Activated CD8-positive, alpha-beta memory T cell treated with anti-CD3 and anti-CD28 coated beads, Interleukin-2, amount 10 ng/mL, durations not matched to agents 7 days and 5 days (primary cell): Measurements from ENCODE around the gene OCRL. TPM values are rescaled to one million over a fixed set of nuclear protein-coding genes. Genes with fewer than 3 reads are reported as not detected.
A peak's percentile ranks its signal among the peaks of the same experiment; 100 is the strongest.

Experiments used
- ATAC-seq: fragments of 150-1000 bp; cut with Tn5 transposase; one replicate; pipeline ENCODE4 v1.10.0; 2021; ENCODE audit warnings: moderate library complexity
- CTCF ChIA-PET: fragments of 350-600 bp; sonication (Branson Sonifier 250); formaldehyde crosslinking; loops from one replicate; lab custom pipeline; 2021; ENCODE audit warnings: antibody characterized with exemption; lab: Charles Lee
- DNase-seq: peaks from one replicate; pipeline ENCODE4 v3.0.0-alpha.2; 2020
- H3K27ac Mint-ChIP-seq: one replicate; pipeline ENCODE4 v1.8.0; 2021; ENCODE audit warnings: mild to moderate bottlenecking, mixed read lengths
- H3K27me3 Mint-ChIP-seq: one replicate; pipeline ENCODE4 v1.8.0; 2021; ENCODE audit warnings: mixed read lengths
- H3K36me3 Mint-ChIP-seq: one replicate; pipeline ENCODE4 v1.8.0; 2021; ENCODE audit warnings: mild to moderate bottlenecking, mixed read lengths
- H3K4me1 Mint-ChIP-seq: one replicate; pipeline ENCODE4 v1.8.0; 2021; ENCODE audit warnings: mixed read lengths
- H3K4me3 Mint-ChIP-seq: one replicate; pipeline ENCODE4 v1.8.0; 2021; ENCODE audit warnings: mild to moderate bottlenecking, moderate library complexity, mixed read lengths
- H3K9me3 Mint-ChIP-seq: one replicate; pipeline ENCODE4 v1.8.0; 2022; ENCODE audit warnings: low read depth, mixed read lengths
- total RNA-seq, 2 experiments: library from RNA; stranded (reverse); gene quantifications; one replicate each; pipeline ENCODE4 v1.2.3, GENCODE V29; 2021

Gene OCRL
- total RNA-seq, 2 experiments from 2014 or later = 0.63 to 0.91 TPM

- CTCF ChIA-PET = interaction anchor here (1.0 to 2.5 kb wide), 6 partner anchors 27 to 452 kb away, joined by 3 to 18 read pairs (median 5); no protein-coding TSS in a partner anchor
- Mint-ChIP-seq H3K9me3 (no peaks in the 10 kb centered on the region), H3K4me1 (peaks cover 24% of the 10 kb centered on the region), H3K27me3 (no peaks in the 10 kb centered on the region), H3K36me3 (no peaks in the 10 kb centered on the region), H3K4me3 (no peak overlapping the region), H3K27ac (no peak overlapping the region)
- ATAC-seq = no peak
- no peak for DNase-seq
These were observed 68.4 kb downstream of the OCRL start for GRCh38 chrX:129608496-129608895.

GRCh38 chrX:129609395-129609794 is 69.3 kb downstream of the OCRL start:
- Mint-ChIP-seq H3K4me3 (no peak overlapping the region), H3K4me1 (peaks cover 24% of the 10 kb centered on the region), H3K27ac (no peak overlapping the region), H3K36me3 (no peaks in the 10 kb centered on the region), H3K27me3 (no peaks in the 10 kb centered on the region), H3K9me3 (no peaks in the 10 kb centered on the region)
- CTCF ChIA-PET = interaction anchor here (0.7 to 2.5 kb wide), 9 partner anchors 9 to 470 kb away, joined by 3 to 18 read pairs (median 5); no protein-coding TSS in a partner anchor
- no peak for DNase-seq
- no peak for ATAC-seq

GRCh38 chrX:129612396-129612795 is 72.3 kb downstream of the OCRL start:
- Mint-ChIP-seq H3K9me3 (no peaks in the 10 kb centered on the region), H3K27me3 (no peaks in the 10 kb centered on the region), H3K4me3 (no peak overlapping the region), H3K36me3 (no peaks in the 10 kb centered on the region), H3K27ac (no peak overlapping the region), H3K4me1 (peaks cover 7% of the 10 kb centered on the region)
- ATAC-seq (no peak), DNase-seq (no peak)
- CTCF ChIA-PET = no interaction called here

- ATAC-seq (peak; percentile 51), DNase-seq (no peak)
- H3K27ac Mint-ChIP-seq = no peak overlapping the region
- no peaks in the 10 kb centered on the region for H3K9me3 Mint-ChIP-seq
- H3K4me3 Mint-ChIP-seq = no peak overlapping the region
- H3K27me3 Mint-ChIP-seq = no peaks in the 10 kb centered on the region
- H3K4me1 Mint-ChIP-seq = peaks cover 7% of the 10 kb centered on the region
- no peaks in the 10 kb centered on the region for H3K36me3 Mint-ChIP-seq
- CTCF ChIA-PET = interaction anchor here (1.2 kb wide), 1 partner anchor 8 kb away, joined by 3 read pairs; no protein-coding TSS in a partner anchor
These were observed 73.5 kb downstream of the OCRL start for GRCh38 chrX:129613596-129613995.

- H3K4me3 Mint-ChIP-seq = no peak overlapping the region
- H3K27ac Mint-ChIP-seq = no peak overlapping the region
- no peaks in the 10 kb centered on the region for H3K27me3 Mint-ChIP-seq
- H3K4me1 Mint-ChIP-seq = peaks cover 7% of the 10 kb centered on the region
- no peak for DNase-seq
- no peak for ATAC-seq
- H3K36me3 Mint-ChIP-seq = no peaks in the 10 kb centered on the region
- H3K9me3 Mint-ChIP-seq = no peaks in the 10 kb centered on the region
- CTCF ChIA-PET = interaction anchor here (1.4 kb wide), 1 partner anchor 23 kb away, joined by 5 read pairs; no protein-coding TSS in a partner anchor
These were observed 74.6 kb downstream of the OCRL start for GRCh38 chrX:129614481-129615255.

GRCh38 chrX:129617420-129617819 is 77.4 kb downstream of the OCRL start:
- Mint-ChIP-seq H3K27me3 (no peaks in the 10 kb centered on the region), H3K4me1 (peaks cover 7% of the 10 kb centered on the region), H3K27ac (no peak overlapping the region), H3K4me3 (no peak overlapping the region), H3K9me3 (no peaks in the 10 kb centered on the region), H3K36me3 (no peaks in the 10 kb centered on the region)
- DNase-seq = no peak
- CTCF ChIA-PET = interaction anchor here (1.2 to 1.4 kb wide), 2 partner anchors 16 to 309 kb away, joined by 3 read pairs; no protein-coding TSS in a partner anchor
- ATAC-seq = no peak

GRCh38 chrX:129618997-129619396 is 78.9 kb downstream of the OCRL start:
- H3K4me3 Mint-ChIP-seq = no peak overlapping the region
- no peaks in the 10 kb centered on the region for H3K36me3 Mint-ChIP-seq
- no peaks in the 10 kb centered on the region for H3K9me3 Mint-ChIP-seq
- H3K4me1 Mint-ChIP-seq = peaks cover 2% of the 10 kb centered on the region
- DNase-seq (no peak), ATAC-seq (no peak)
- no peaks in the 10 kb centered on the region for H3K27me3 Mint-ChIP-seq
- H3K27ac Mint-ChIP-seq = no peak overlapping the region
- CTCF ChIA-PET = no interaction called here

- ATAC-seq (no peak), DNase-seq (no peak)
- Mint-ChIP-seq H3K4me3 (no peak overlapping the region), H3K27me3 (no peaks in the 10 kb centered on the region), H3K4me1 (peaks cover 2% of the 10 kb centered on the region), H3K27ac (no peak overlapping the region), H3K36me3 (no peaks in the 10 kb centered on the region), H3K9me3 (no peaks in the 10 kb centered on the region)
- CTCF ChIA-PET = no interaction called here
These were observed 82.8 kb downstream of the OCRL start for GRCh38 chrX:129622757-129623301.

GRCh38 chrX:129626026-129626425 is 86.0 kb downstream of the OCRL start:
- no peaks in the 10 kb centered on the region for H3K27me3 Mint-ChIP-seq
- CTCF ChIA-PET = no interaction called here
- no peak overlapping the region for H3K27ac Mint-ChIP-seq
- ATAC-seq = no peak
- no peaks in the 10 kb centered on the region for H3K9me3 Mint-ChIP-seq
- no peaks in the 10 kb centered on the region for H3K36me3 Mint-ChIP-seq
- DNase-seq = no peak
- peaks cover 2% of the 10 kb centered on the region for H3K4me1 Mint-ChIP-seq
- no peak overlapping the region for H3K4me3 Mint-ChIP-seq

- no peaks in the 10 kb centered on the region for H3K27me3 Mint-ChIP-seq
- peaks cover 2% of the 10 kb centered on the region for H3K4me1 Mint-ChIP-seq
- CTCF ChIA-PET = no interaction called here
- H3K27ac Mint-ChIP-seq = no peak overlapping the region
- no peaks in the 10 kb centered on the region for H3K9me3 Mint-ChIP-seq
- DNase-seq = no peak
- H3K36me3 Mint-ChIP-seq = no peaks in the 10 kb centered on the region
- H3K4me3 Mint-ChIP-seq = no peak overlapping the region
- no peak for ATAC-seq
These were observed 89.8 kb downstream of the OCRL start for GRCh38 chrX:129629837-129630236.

GRCh38 chrX:129631849-129632248 is 91.8 kb downstream of the OCRL start:
- Mint-ChIP-seq H3K36me3 (no peaks in the 10 kb centered on the region), H3K27ac (no peak overlapping the region), H3K4me3 (no peak overlapping the region), H3K9me3 (no peaks in the 10 kb centered on the region), H3K27me3 (no peaks in the 10 kb centered on the region), H3K4me1 (no peaks in the 10 kb centered on the region)
- no peak for ATAC-seq
- DNase-seq = no peak
- CTCF ChIA-PET = no interaction called here

GRCh38 chrX:129632443-129632842 is 92.4 kb downstream of the OCRL start:
- ATAC-seq = no peak
- Mint-ChIP-seq H3K4me3 (no peak overlapping the region), H3K36me3 (no peaks in the 10 kb centered on the region), H3K4me1 (peaks cover 4% of the 10 kb centered on the region), H3K27ac (no peak overlapping the region), H3K27me3 (no peaks in the 10 kb centered on the region), H3K9me3 (no peaks in the 10 kb centered on the region)
- CTCF ChIA-PET = no interaction called here
- DNase-seq = no peak

GRCh38 chrX:129634541-129634940 is 94.5 kb downstream of the OCRL start:
- no peak for ATAC-seq
- H3K27me3 Mint-ChIP-seq = no peaks in the 10 kb centered on the region
- CTCF ChIA-PET = interaction anchor here (1.6 kb wide), 1 partner anchor 426 kb away, joined by 5 read pairs; no protein-coding TSS in a partner anchor
- DNase-seq = no peak
- no peaks in the 10 kb centered on the region for H3K9me3 Mint-ChIP-seq
- no peak overlapping the region for H3K27ac Mint-ChIP-seq
- H3K4me1 Mint-ChIP-seq = peaks cover 10% of the 10 kb centered on the region
- no peaks in the 10 kb centered on the region for H3K36me3 Mint-ChIP-seq
- no peak overlapping the region for H3K4me3 Mint-ChIP-seq
